ENCODE measurements around the gene AUTS2.

Gene AUTS2

GRCh38 chr7:69823151-69823744 lies 225.0 kb downstream of the AUTS2 start:
- no peak for TF ChIP-seq CTCF (IDR thresholded peaks at IDR 0.05; ENCODE audit: low read depth, low read length, missing control alignments)
- H3K4me3 ChIP-seq (replicated peaks; ENCODE audit: low read depth, low read length) = no peak overlapping the region
- DNase-seq (ENCODE audit: extremely low read depth, low read depth) = no peak

- DNase-seq (ENCODE audit: extremely low read depth, low read depth) = no peak
- H3K4me3 ChIP-seq (replicated peaks; ENCODE audit: low read depth, low read length) = no peak overlapping the region
- TF ChIP-seq CTCF (IDR thresholded peaks at IDR 0.05; ENCODE audit: low read depth, low read length, missing control alignments) = no peak
Observed at GRCh38 chr7:69825113-69825972, 227.1 kb downstream of the AUTS2 start.

- no peak for DNase-seq (ENCODE audit: extremely low read depth, low read depth)
- no peak for TF ChIP-seq CTCF (IDR thresholded peaks at IDR 0.05; ENCODE audit: low read depth, low read length, missing control alignments)
- H3K4me3 ChIP-seq (replicated peaks; ENCODE audit: low read depth, low read length) = no peak overlapping the region
Observed at GRCh38 chr7:69826283-69826682, 228.0 kb downstream of the AUTS2 start.

GRCh38 chr7:69827140-69827539 lies 228.9 kb downstream of the AUTS2 start:
- no peak for DNase-seq (ENCODE audit: extremely low read depth, low read depth)
- no peak for TF ChIP-seq CTCF (IDR thresholded peaks at IDR 0.05; ENCODE audit: low read depth, low read length, missing control alignments)
- no peak overlapping the region for H3K4me3 ChIP-seq (replicated peaks; ENCODE audit: low read depth, low read length)

- no peak overlapping the region for H3K4me3 ChIP-seq (replicated peaks; ENCODE audit: low read depth, low read length)
- no peak for DNase-seq (ENCODE audit: extremely low read depth, low read depth)
- TF ChIP-seq CTCF (IDR thresholded peaks at IDR 0.05; ENCODE audit: low read depth, low read length, missing control alignments) = no peak
Observed at GRCh38 chr7:69827558-69827957, 229.3 kb downstream of the AUTS2 start.

GRCh38 chr7:69832356-69832755 lies 234.1 kb downstream of the AUTS2 start:
- DNase-seq (ENCODE audit: extremely low read depth, low read depth) = no peak
- no peak for TF ChIP-seq CTCF (IDR thresholded peaks at IDR 0.05; ENCODE audit: low read depth, low read length, missing control alignments)
- no peak overlapping the region for H3K4me3 ChIP-seq (replicated peaks; ENCODE audit: low read depth, low read length)

Data from HFF-Myc (cell line).